B cell (primary cell): ENCODE data around the gene CTXND1. TPM values are rescaled to one million over a fixed set of nuclear protein-coding genes. Genes with fewer than 3 reads are reported as not detected.

Experiments used
- ATAC-seq: fragments of 200-7000 bp; cut with Tn5 transposase; one replicate; pipeline ENCODE4 v1.10.0; 2021; ENCODE audit warnings: low read depth, mild to moderate bottlenecking, moderate number of reproducible peaks, moderate library complexity
- CTCF ChIA-PET: fragments of 350-600 bp; sonication (Branson Sonifier 250); formaldehyde crosslinking; loops from one replicate; lab custom pipeline; 2021; ENCODE audit warnings: antibody characterized with exemption, inconsistent platforms; lab: Charles Lee
- POLR2A ChIA-PET: fragments of 350-600 bp; sonication (Branson Sonifier 250); formaldehyde crosslinking; loops from one replicate; lab custom pipeline; 2021; ENCODE audit warnings: antibody characterized with exemption; lab: Charles Lee
- DNase-seq: peaks from one replicate; pipeline ENCODE4 v3.0.0; 2013
- H2AFZ ChIP-seq: 2 replicates; pipeline ENCODE4 v1.6.1; 2012; ENCODE audit warnings: mild to moderate bottlenecking, low read depth, low read length; ENCODE audit not compliant: insufficient read depth, poor library complexity, severe bottlenecking
- H3K27ac ChIP-seq, 2 donors: 1 replicate in 1 of 2; 2 replicates in 1 of 2; pipeline ENCODE4 v1.5.1; 2012 to 2013; ENCODE audit warnings: low read length in 2 of 2, mild to moderate bottlenecking in 2 of 2, moderate library complexity in 1 of 2
- H3K27me3 ChIP-seq, 4 experiments: fragments of 200-600 bp in 1 of 4; sonication (generic) in 1 of 4; replicated peaks in 1 of 4; 1 replicate in 2 of 4; 2 replicates in 2 of 4; pipeline versions ENCODE4 v1.6.1 to v1.7.0; 2013 to 2016; ENCODE audit warnings: low read length in 3 of 4, mild to moderate bottlenecking in 2 of 4, mixed read lengths in 1 of 4, moderate library complexity in 1 of 4; ENCODE audit not compliant: insufficient read depth in 4 of 4, control insufficient read depth in 3 of 4; ENCODE audit errors: control extremely low read depth in 1 of 4
- H3K36me3 ChIP-seq, 2 experiments: replicated peaks in 1 of 2; 1 replicate in 1 of 2; 2 replicates in 1 of 2; pipeline versions ENCODE4 v1.6.1 to v1.7.1; 2013; ENCODE audit warnings: low read length in 1 of 2; ENCODE audit not compliant: insufficient read depth in 2 of 2, control insufficient read depth in 1 of 2; ENCODE audit errors: control extremely low read depth in 1 of 2, extremely low read depth in 1 of 2
- H3K4me1 ChIP-seq, 2 donors: fragments of 200-600 bp in 1 of 2; sonication (generic) in 1 of 2; 1 replicate in 1 of 2; 2 replicates in 1 of 2; pipeline versions ENCODE4 v1.5.1 to v1.6.1; 2013 to 2017; ENCODE audit warnings: low read length in 2 of 2; ENCODE audit not compliant: control insufficient read depth in 2 of 2, insufficient read depth in 2 of 2
- H3K4me2 ChIP-seq: replicated peaks from 2 replicates; pipeline ENCODE3; 2012; ENCODE audit warnings: mild to moderate bottlenecking, low read depth, low read length; ENCODE audit not compliant: poor library complexity, severe bottlenecking
- H3K4me3 ChIP-seq, 5 experiments: fragments of 200-600 bp in 1 of 5; sonication (generic) in 1 of 5; 1 replicate in 3 of 5; 2 replicates in 2 of 5; pipeline versions ENCODE4 v1.5.1 to v1.7.0; 2011 to 2016; ENCODE audit warnings: low read length in 4 of 5, mild to moderate bottlenecking in 4 of 5, low read depth in 2 of 5, control low read depth in 1 of 5, moderate library complexity in 1 of 5; ENCODE audit not compliant: insufficient read depth in 1 of 5; ENCODE audit errors: control extremely low read depth in 1 of 5, extremely low read depth in 1 of 5
- H3K79me2 ChIP-seq: fragments of 200-600 bp; sonication (generic); one replicate; pipeline ENCODE4 v1.6.0; 2016; ENCODE audit warnings: low read length; ENCODE audit not compliant: control insufficient read depth, insufficient read depth
- H3K9ac ChIP-seq: fragments of 200-600 bp; sonication (generic); 2 replicates; pipeline ENCODE4 v1.6.1; 2017; ENCODE audit warnings: mild to moderate bottlenecking, low read length, moderate library complexity
- H3K9me3 ChIP-seq, 3 donors: one replicate each; pipeline versions ENCODE4 v1.6.1 to v1.7.1; 2013; ENCODE audit warnings: low read length in 2 of 3; ENCODE audit not compliant: control insufficient read depth in 2 of 3, insufficient read depth in 1 of 3; ENCODE audit errors: control extremely low read depth in 1 of 3
- H4K20me1 ChIP-seq: 2 replicates; pipeline ENCODE4 v1.6.0; 2012; ENCODE audit warnings: mild to moderate bottlenecking, low read length; ENCODE audit not compliant: insufficient read depth, control insufficient read depth, poor library complexity, severe bottlenecking
- H3K27ac Mint-ChIP-seq: one replicate; pipeline ENCODE4 v1.8.0; 2021; ENCODE audit warnings: mixed read lengths
- H3K27me3 Mint-ChIP-seq: one replicate; pipeline ENCODE4 v1.8.0; 2021; ENCODE audit warnings: mixed read lengths
- H3K4me1 Mint-ChIP-seq: one replicate; pipeline ENCODE4 v1.8.0; 2021; ENCODE audit warnings: mixed read lengths
- H3K4me3 Mint-ChIP-seq: one replicate; pipeline ENCODE4 v1.8.0; 2021; ENCODE audit warnings: mixed read lengths
- H3K9me3 Mint-ChIP-seq: one replicate; pipeline ENCODE4 v1.8.0; 2022; ENCODE audit warnings: mixed read lengths; ENCODE audit not compliant: insufficient read depth
- CTCF ChIP-seq: fragments of 200-600 bp; IDR thresholded peaks from one replicate; pipeline ENCODE4 v1.8.0; 2022; ENCODE audit warnings: antibody characterized with exemption, mild to moderate bottlenecking
- EZH2 ChIP-seq: IDR thresholded peaks from 2 replicates; pipeline ENCODE4 v1.6.1; 2012; ENCODE audit warnings: borderline replicate concordance, low read depth, mild to moderate bottlenecking, moderate library complexity, low read length; ENCODE audit not compliant: insufficient read depth, poor library complexity, severe bottlenecking
- WGBS: methylation state at CpG from one replicate; pipeline ENCODE4 v1.1.5; 2013; ENCODE audit warnings: missing lambda C conversion rate; ENCODE audit not compliant: insufficient coverage; 5-methylcytosine and 5-hydroxymethylcytosine counted together
- intact Hi-C: fragments of 100-400 bp; cut with micrococcal nuclease; formaldehyde crosslinking; loops from one replicate; pipeline ENCODE4 v1.10.0; 2022
- polyA plus RNA-seq: library from polyadenylated mRNA; depleted of rRNA; stranded (reverse); fragments of >200 nt; gene quantifications from 2 replicates; pipeline ENCODE4 v1.2.3, GENCODE V29; 2012
- total RNA-seq, 2 donors: library from RNA; stranded (reverse); fragments of 120-200 nt in 1 of 2; gene quantifications; 1 replicate in 1 of 2; 2 replicates in 1 of 2; pipeline versions ENCODE4 v1.2.3 to v1.2.4, GENCODE V29; 2013 to 2022

Gene CTXND1
- total and polyA plus RNA-seq, 2 donors (not counting 1 experiment from before 2014, with no cell fraction given), result not detected

GRCh38 chr15:80163897-80164296, 88.1 kb downstream of the CTXND1 start:
- intact Hi-C loops, result no loop called here
- no peak overlapping the region for H3K27ac ChIP-seq
- ATAC-seq (no peak), DNase-seq (no peak)
- no peaks in the 10 kb centered on the region for H3K36me3 ChIP-seq
- Mint-ChIP-seq H3K9me3 (no peaks in the 10 kb centered on the region), H3K4me3 (no peak overlapping the region), H3K27ac (no peak overlapping the region), H3K4me1 (peaks cover 18% of the 10 kb centered on the region), H3K27me3 (no peaks in the 10 kb centered on the region)
- H3K4me3 ChIP-seq, result no peak overlapping the region
- no peaks in the 10 kb centered on the region for H3K27me3 ChIP-seq
- WGBS, result 83% methylated on average over 1 of the region's 1 CpG
- no peaks in the 10 kb centered on the region for H4K20me1 ChIP-seq
- H3K4me2 ChIP-seq, result no peak overlapping the region
- H3K79me2 ChIP-seq, result no peaks in the 10 kb centered on the region
- TF ChIP-seq EZH2, result no peak
- no peak for TF ChIP-seq CTCF
- ChIA-PET CTCF (no interaction called here), POLR2A (no interaction called here)
- H3K9ac ChIP-seq, result no peak overlapping the region
- H3K4me1 ChIP-seq, result peaks cover 7 to 11% of the 10 kb centered on the region in 2 donors
- no peak overlapping the region for H2AFZ ChIP-seq
- H3K9me3 ChIP-seq, result no peaks in the 10 kb centered on the region

GRCh38 chr15:80163217-80163616, 88.8 kb downstream of the CTXND1 start:
- H3K4me3 ChIP-seq, result no peak overlapping the region
- H3K9me3 ChIP-seq, result no peaks in the 10 kb centered on the region
- no peak overlapping the region for H3K27ac ChIP-seq
- Mint-ChIP-seq H3K27me3 (no peaks in the 10 kb centered on the region), H3K4me1 (peaks cover 22% of the 10 kb centered on the region), H3K27ac (no peak overlapping the region), H3K4me3 (no peak overlapping the region), H3K9me3 (no peaks in the 10 kb centered on the region)
- ChIA-PET POLR2A (no interaction called here), CTCF (interaction anchor here (1.6 kb wide), 1 partner anchor 10 kb away, joined by 7 read pairs; no protein-coding TSS in a partner anchor)
- peaks cover 10 to 16% of the 10 kb centered on the region in 2 donors for H3K4me1 ChIP-seq
- no peak overlapping the region for H2AFZ ChIP-seq
- no peaks in the 10 kb centered on the region for H3K36me3 ChIP-seq
- no peaks in the 10 kb centered on the region for H4K20me1 ChIP-seq
- no peak overlapping the region for H3K4me2 ChIP-seq
- intact Hi-C loops, result no loop called here
- no peak overlapping the region for H3K9ac ChIP-seq
- H3K79me2 ChIP-seq, result no peaks in the 10 kb centered on the region
- no peak for DNase-seq
- TF ChIP-seq EZH2 (no peak), CTCF (no peak)
- H3K27me3 ChIP-seq, result no peaks in the 10 kb centered on the region
- ATAC-seq, result no peak
- 98% methylated on average over 5 of the region's 5 CpGs for WGBS
